Activated naive CD4-positive, alpha-beta T cell treated with anti-CD3 and anti-CD28 coated beads, Interleukin-2, amount 50 U/mL, for 24 hours (primary cell): Measurements from ENCODE around the gene PLA2G4A.

Experiments used
- H3K27ac Mint-ChIP-seq: one replicate; pipeline ENCODE4 v1.8.0; 2021; ENCODE audit warnings: mild to moderate bottlenecking, mixed read lengths
- H3K27me3 Mint-ChIP-seq: one replicate; pipeline ENCODE4 v1.8.0; 2021; ENCODE audit warnings: mixed read lengths
- H3K36me3 Mint-ChIP-seq: one replicate; pipeline ENCODE4 v1.8.0; 2021; ENCODE audit warnings: mixed read lengths
- H3K4me1 Mint-ChIP-seq: one replicate; pipeline ENCODE4 v1.8.0; 2021; ENCODE audit warnings: mixed read lengths
- H3K4me3 Mint-ChIP-seq: one replicate; pipeline ENCODE4 v1.8.0; 2021; ENCODE audit warnings: mild to moderate bottlenecking, mixed read lengths
- H3K9me3 Mint-ChIP-seq: one replicate; pipeline ENCODE4 v1.8.0; 2021; ENCODE audit warnings: mixed read lengths

Gene PLA2G4A

DNA sequence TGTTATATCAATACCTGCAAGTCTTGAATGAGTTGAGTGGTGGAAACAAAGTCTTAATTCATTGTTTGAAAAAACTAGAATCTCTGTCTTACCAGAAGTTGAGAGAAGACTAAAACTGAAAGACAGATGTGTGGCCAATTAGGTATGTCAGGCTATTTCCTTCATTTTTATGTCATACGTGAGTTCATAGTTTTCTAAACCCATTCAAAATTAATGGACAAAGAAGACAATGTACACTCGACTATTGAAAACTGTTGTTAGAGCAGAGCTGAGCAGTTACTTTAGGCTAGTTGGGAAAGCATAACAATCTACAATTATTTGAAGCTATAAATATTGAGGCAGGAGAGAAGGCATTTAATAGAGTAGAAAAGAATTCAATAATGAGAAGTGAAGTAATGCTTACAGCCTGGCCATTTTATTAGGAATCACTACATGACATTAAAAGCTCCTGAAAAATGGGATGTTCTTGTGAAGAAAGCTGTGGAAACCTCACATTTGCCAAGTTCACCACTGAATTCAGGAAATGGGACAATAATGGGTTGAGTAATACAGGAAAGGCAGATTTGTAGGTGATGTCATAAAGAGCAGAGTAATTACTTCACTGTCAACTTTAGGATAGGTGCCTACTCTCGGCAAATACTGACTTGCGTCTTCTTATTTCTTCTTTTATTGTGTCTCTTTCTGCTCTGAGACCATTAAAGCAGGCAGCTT lies 204.4 kb downstream of the PLA2G4A start:
- H3K4me1 Mint-ChIP-seq: no peaks in the 10 kb centered on the region
- peaks cover 1% of the 10 kb centered on the region for H3K36me3 Mint-ChIP-seq
- peaks cover 15% of the 10 kb centered on the region for H3K9me3 Mint-ChIP-seq
- no peak overlapping the region for H3K4me3 Mint-ChIP-seq
- peaks cover 5% of the 10 kb centered on the region for H3K27me3 Mint-ChIP-seq
- H3K27ac Mint-ChIP-seq: no peak overlapping the region

DNA sequence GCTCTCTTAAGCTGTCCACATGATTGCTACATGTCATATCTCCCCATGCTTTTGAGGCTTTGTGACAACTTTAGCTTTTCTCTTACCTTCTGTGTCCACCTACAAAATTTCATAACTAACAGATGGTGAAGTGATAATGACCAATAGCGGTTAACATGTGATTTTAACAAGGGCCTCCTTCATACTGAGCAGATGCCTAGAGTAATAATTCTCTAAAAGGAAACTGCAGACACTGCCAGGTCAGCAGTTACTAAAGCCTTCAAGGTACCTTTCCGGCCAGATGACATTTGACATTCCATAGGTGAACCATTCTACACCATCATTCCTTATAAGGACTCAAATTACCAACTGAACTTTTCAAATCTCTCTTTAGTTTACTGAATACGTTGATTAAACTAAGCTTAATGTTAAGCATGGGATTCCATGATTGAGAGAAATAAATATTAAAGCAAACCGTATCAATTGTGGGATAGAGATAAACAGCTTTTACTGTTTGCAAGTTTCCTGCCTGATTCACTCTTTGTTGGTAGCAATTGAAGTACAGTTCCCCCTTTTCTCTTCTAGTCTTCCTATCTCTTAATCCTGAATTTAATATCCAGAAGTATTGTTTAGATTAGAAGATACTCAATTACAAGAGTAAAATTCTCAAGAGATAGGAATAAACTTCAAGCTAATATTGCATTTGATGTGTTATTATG lies 205.1 kb downstream of the PLA2G4A start:
- H3K27me3 Mint-ChIP-seq: peaks cover 5% of the 10 kb centered on the region
- H3K4me1 Mint-ChIP-seq: no peaks in the 10 kb centered on the region
- peaks cover 1% of the 10 kb centered on the region for H3K36me3 Mint-ChIP-seq
- no peak overlapping the region for H3K4me3 Mint-ChIP-seq
- no peak overlapping the region for H3K27ac Mint-ChIP-seq
- H3K9me3 Mint-ChIP-seq: peaks cover 10% of the 10 kb centered on the region

DNA sequence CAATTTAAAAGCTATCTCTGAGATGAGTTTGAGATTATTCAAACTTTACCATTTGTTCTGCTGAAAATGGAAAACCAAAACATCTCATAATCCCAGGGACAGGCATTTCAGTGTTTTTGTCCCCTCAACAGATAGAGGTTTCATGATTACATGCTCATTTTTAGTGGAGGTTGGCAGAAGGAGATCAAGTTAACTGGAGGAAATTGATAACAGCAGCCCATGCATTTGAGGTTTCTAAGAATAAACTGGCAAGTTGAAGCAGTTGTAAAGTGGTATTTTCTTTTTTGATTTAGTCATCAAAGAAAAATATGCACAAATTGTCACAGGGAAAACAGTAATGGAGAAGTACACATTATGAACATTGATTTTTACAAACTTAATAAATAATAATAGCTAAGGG lies 205.8 kb downstream of the PLA2G4A start:
- no peak overlapping the region for H3K4me3 Mint-ChIP-seq
- H3K36me3 Mint-ChIP-seq: no peaks in the 10 kb centered on the region
- no peak overlapping the region for H3K27ac Mint-ChIP-seq
- H3K27me3 Mint-ChIP-seq: peaks cover 5% of the 10 kb centered on the region
- peaks cover 3% of the 10 kb centered on the region for H3K9me3 Mint-ChIP-seq
- no peaks in the 10 kb centered on the region for H3K4me1 Mint-ChIP-seq

DNA sequence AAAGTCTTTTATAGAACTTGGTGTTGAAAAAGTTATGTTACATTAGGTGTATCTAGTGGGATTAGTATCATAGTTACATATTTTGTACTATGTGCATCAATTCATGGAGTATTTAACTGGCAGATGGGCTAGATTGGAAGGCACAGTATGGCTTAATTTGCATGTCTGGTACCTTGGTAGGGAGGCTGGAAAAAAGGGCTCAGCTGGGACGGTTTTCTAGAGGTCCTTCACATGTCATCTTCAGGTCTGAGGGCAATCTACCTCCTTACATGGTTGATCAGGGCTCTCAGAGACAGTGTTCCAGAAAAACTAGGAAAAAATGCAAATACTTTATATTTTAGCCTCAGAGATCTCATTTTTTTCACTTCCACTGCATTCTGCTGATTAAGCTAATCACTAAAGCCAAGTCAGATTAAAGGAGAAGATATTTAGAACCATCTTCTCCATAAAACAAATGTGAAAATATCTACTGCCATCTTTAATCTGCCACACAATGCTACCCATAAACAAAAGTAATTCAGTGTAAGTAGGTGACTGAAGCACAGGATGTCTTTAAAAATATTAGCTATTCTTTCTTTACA lies 209.3 kb downstream of the PLA2G4A start:
- no peak overlapping the region for H3K27ac Mint-ChIP-seq
- peaks cover 2% of the 10 kb centered on the region for H3K27me3 Mint-ChIP-seq
- H3K9me3 Mint-ChIP-seq: peaks cover 3% of the 10 kb centered on the region
- no peaks in the 10 kb centered on the region for H3K4me1 Mint-ChIP-seq
- no peak overlapping the region for H3K4me3 Mint-ChIP-seq
- no peaks in the 10 kb centered on the region for H3K36me3 Mint-ChIP-seq
